ENCODE results near the gene CRB2.

CRB2 gene

GRCh38 chr9:123318961-123319421, 37.0 kb upstream of the CRB2 start:
- Histone ChIP-seq H3K27ac (ENCODE audit: low read depth, low read length) (no peak overlapping the region), H3K9ac (ENCODE audit: low read length in 5 of 5) (no peak overlapping the region), H3K36me3 (ENCODE audit: control insufficient read depth in 5 of 5, insufficient read depth in 5 of 5, low read length in 5 of 5) (no peaks in the 10 kb centered on the region), H3K27me3 (ENCODE audit: control insufficient read depth in 5 of 5, insufficient read depth in 4 of 5, low read length in 5 of 5) (peaks cover 0 to 5% (median 0%) of the 10 kb centered on the region in 5 donors), H3K4me3 (ENCODE audit: low read depth in 1 of 5, low read length in 5 of 5) (no peak overlapping the region), H3K4me1 (ENCODE audit: control insufficient read depth in 5 of 5, insufficient read depth in 5 of 5, low read length in 5 of 5) (no peaks in the 10 kb centered on the region), H3K9me3 (ENCODE audit: control insufficient read depth in 5 of 5, low read length in 5 of 5) (peaks cover 0 to 3% (median 0%) of the 10 kb centered on the region in 5 donors)

GRCh38 chr9:123319541-123320339, 36.3 kb upstream of the CRB2 start:
- Histone ChIP-seq H3K27me3 (ENCODE audit: control insufficient read depth in 5 of 5, insufficient read depth in 4 of 5, low read length in 5 of 5) (peaks cover 0 to 5% (median 0%) of the 10 kb centered on the region in 5 donors), H3K9ac (ENCODE audit: low read length in 5 of 5) (no peak overlapping the region), H3K36me3 (ENCODE audit: control insufficient read depth in 5 of 5, insufficient read depth in 5 of 5, low read length in 5 of 5) (no peaks in the 10 kb centered on the region), H3K9me3 (ENCODE audit: control insufficient read depth in 5 of 5, low read length in 5 of 5) (peaks cover 0 to 3% (median 0%) of the 10 kb centered on the region in 5 donors), H3K27ac (ENCODE audit: low read depth, low read length) (no peak overlapping the region), H3K4me3 (ENCODE audit: low read depth in 1 of 5, low read length in 5 of 5) (no peak overlapping the region), H3K4me1 (ENCODE audit: control insufficient read depth in 5 of 5, insufficient read depth in 5 of 5, low read length in 5 of 5) (no peaks in the 10 kb centered on the region)

- H3K9me3 ChIP-seq (ENCODE audit: control insufficient read depth in 5 of 5, low read length in 5 of 5), result peaks cover 0 to 3% (median 0%) of the 10 kb centered on the region in 5 donors
- H3K4me3 ChIP-seq (ENCODE audit: low read depth in 1 of 5, low read length in 5 of 5), result no peak overlapping the region
- H3K36me3 ChIP-seq (ENCODE audit: control insufficient read depth in 5 of 5, insufficient read depth in 5 of 5, low read length in 5 of 5), result no peaks in the 10 kb centered on the region
- H3K27ac ChIP-seq (ENCODE audit: low read depth, low read length), result no peak overlapping the region
- H3K4me1 ChIP-seq (ENCODE audit: control insufficient read depth in 5 of 5, insufficient read depth in 5 of 5, low read length in 5 of 5), result no peaks in the 10 kb centered on the region
- H3K27me3 ChIP-seq (ENCODE audit: control insufficient read depth in 5 of 5, insufficient read depth in 4 of 5, low read length in 5 of 5), result peaks cover 0 to 5% (median 0%) of the 10 kb centered on the region in 5 donors
- H3K9ac ChIP-seq (ENCODE audit: low read length in 5 of 5), result no peak overlapping the region
These were observed 35.2 kb upstream of the CRB2 start for GRCh38 chr9:123320814-123321213.

GRCh38 chr9:123321616-123322272, 34.3 kb upstream of the CRB2 start:
- no peak overlapping the region for H3K4me3 ChIP-seq (ENCODE audit: low read depth in 1 of 5, low read length in 5 of 5)
- no peak overlapping the region for H3K27ac ChIP-seq (ENCODE audit: low read depth, low read length)
- H3K4me1 ChIP-seq (ENCODE audit: control insufficient read depth in 5 of 5, insufficient read depth in 5 of 5, low read length in 5 of 5), result peaks cover 0 to 2% (median 0%) of the 10 kb centered on the region in 5 donors
- H3K9me3 ChIP-seq (ENCODE audit: control insufficient read depth in 5 of 5, low read length in 5 of 5), result peaks cover 0 to 3% (median 0%) of the 10 kb centered on the region in 5 donors
- H3K36me3 ChIP-seq (ENCODE audit: control insufficient read depth in 5 of 5, insufficient read depth in 5 of 5, low read length in 5 of 5), result no peaks in the 10 kb centered on the region
- H3K27me3 ChIP-seq (ENCODE audit: control insufficient read depth in 5 of 5, insufficient read depth in 4 of 5, low read length in 5 of 5), result peaks cover 0 to 5% (median 0%) of the 10 kb centered on the region in 5 donors
- H3K9ac ChIP-seq (ENCODE audit: low read length in 5 of 5), result no peak overlapping the region

- H3K27ac ChIP-seq (ENCODE audit: low read depth, low read length), result no peak overlapping the region
- H3K27me3 ChIP-seq (ENCODE audit: control insufficient read depth in 5 of 5, insufficient read depth in 4 of 5, low read length in 5 of 5), result peaks cover 0 to 5% (median 0%) of the 10 kb centered on the region in 5 donors
- H3K4me1 ChIP-seq (ENCODE audit: control insufficient read depth in 5 of 5, insufficient read depth in 5 of 5, low read length in 5 of 5), result peaks cover 0 to 2% (median 0%) of the 10 kb centered on the region in 5 donors
- no peaks in the 10 kb centered on the region for H3K36me3 ChIP-seq (ENCODE audit: control insufficient read depth in 5 of 5, insufficient read depth in 5 of 5, low read length in 5 of 5)
- peaks cover 0 to 3% (median 0%) of the 10 kb centered on the region in 5 donors for H3K9me3 ChIP-seq (ENCODE audit: control insufficient read depth in 5 of 5, low read length in 5 of 5)
- H3K9ac ChIP-seq (ENCODE audit: low read length in 5 of 5), result no peak overlapping the region
- no peak overlapping the region for H3K4me3 ChIP-seq (ENCODE audit: low read depth in 1 of 5, low read length in 5 of 5)
These were observed 33.5 kb upstream of the CRB2 start for GRCh38 chr9:123322273-123323195.

- Histone ChIP-seq H3K9me3 (ENCODE audit: control insufficient read depth in 5 of 5, low read length in 5 of 5) (peaks cover 0 to 3% (median 0%) of the 10 kb centered on the region in 5 donors), H3K4me1 (ENCODE audit: control insufficient read depth in 5 of 5, insufficient read depth in 5 of 5, low read length in 5 of 5) (peaks cover 0 to 2% (median 0%) of the 10 kb centered on the region in 5 donors), H3K27ac (ENCODE audit: low read depth, low read length) (no peak overlapping the region), H3K9ac (ENCODE audit: low read length in 5 of 5) (no peak overlapping the region), H3K4me3 (ENCODE audit: low read depth in 1 of 5, low read length in 5 of 5) (no peak overlapping the region), H3K36me3 (ENCODE audit: control insufficient read depth in 5 of 5, insufficient read depth in 5 of 5, low read length in 5 of 5) (no peaks in the 10 kb centered on the region), H3K27me3 (ENCODE audit: control insufficient read depth in 5 of 5, insufficient read depth in 4 of 5, low read length in 5 of 5) (peaks cover 0 to 5% (median 0%) of the 10 kb centered on the region in 5 donors)
These were observed 32.6 kb upstream of the CRB2 start for GRCh38 chr9:123323196-123324013.

- peaks cover 0 to 5% (median 0%) of the 10 kb centered on the region in 5 donors for H3K27me3 ChIP-seq (ENCODE audit: control insufficient read depth in 5 of 5, insufficient read depth in 4 of 5, low read length in 5 of 5)
- H3K4me3 ChIP-seq (ENCODE audit: low read depth in 1 of 5, low read length in 5 of 5), result no peak overlapping the region
- no peak overlapping the region for H3K9ac ChIP-seq (ENCODE audit: low read length in 5 of 5)
- peaks cover 0 to 3% (median 0%) of the 10 kb centered on the region in 5 donors for H3K9me3 ChIP-seq (ENCODE audit: control insufficient read depth in 5 of 5, low read length in 5 of 5)
- peaks cover 0 to 2% (median 0%) of the 10 kb centered on the region in 5 donors for H3K4me1 ChIP-seq (ENCODE audit: control insufficient read depth in 5 of 5, insufficient read depth in 5 of 5, low read length in 5 of 5)
- H3K36me3 ChIP-seq (ENCODE audit: control insufficient read depth in 5 of 5, insufficient read depth in 5 of 5, low read length in 5 of 5), result no peaks in the 10 kb centered on the region
- no peak overlapping the region for H3K27ac ChIP-seq (ENCODE audit: low read depth, low read length)
These were observed 31.2 kb upstream of the CRB2 start for GRCh38 chr9:123324767-123325183.

- H3K27me3 ChIP-seq (ENCODE audit: control insufficient read depth in 5 of 5, insufficient read depth in 4 of 5, low read length in 5 of 5), result peaks cover 0 to 5% (median 0%) of the 10 kb centered on the region in 5 donors
- peaks cover 0 to 3% (median 0%) of the 10 kb centered on the region in 5 donors for H3K9me3 ChIP-seq (ENCODE audit: control insufficient read depth in 5 of 5, low read length in 5 of 5)
- no peaks in the 10 kb centered on the region for H3K36me3 ChIP-seq (ENCODE audit: control insufficient read depth in 5 of 5, insufficient read depth in 5 of 5, low read length in 5 of 5)
- H3K27ac ChIP-seq (ENCODE audit: low read depth, low read length), result no peak overlapping the region
- peak overlapping the region in 3 of 5 donors; percentile 25 to 35 (median 30) for H3K4me3 ChIP-seq (ENCODE audit: low read depth in 1 of 5, low read length in 5 of 5)
- peaks cover 0 to 2% (median 1%) of the 10 kb centered on the region in 5 donors for H3K4me1 ChIP-seq (ENCODE audit: control insufficient read depth in 5 of 5, insufficient read depth in 5 of 5, low read length in 5 of 5)
- no peak overlapping the region for H3K9ac ChIP-seq (ENCODE audit: low read length in 5 of 5)
These were observed 29.8 kb upstream of the CRB2 start for GRCh38 chr9:123326187-123326586.

- Histone ChIP-seq H3K36me3 (ENCODE audit: control insufficient read depth in 5 of 5, insufficient read depth in 5 of 5, low read length in 5 of 5) (no peaks in the 10 kb centered on the region), H3K4me3 (ENCODE audit: low read depth in 1 of 5, low read length in 5 of 5) (peak overlapping the region; percentile 4 to 35 (median 26)), H3K9ac (ENCODE audit: low read length in 5 of 5) (no peak overlapping the region), H3K4me1 (ENCODE audit: control insufficient read depth in 5 of 5, insufficient read depth in 5 of 5, low read length in 5 of 5) (peaks cover 0 to 2% (median 1%) of the 10 kb centered on the region in 5 donors), H3K27me3 (ENCODE audit: control insufficient read depth in 5 of 5, insufficient read depth in 4 of 5, low read length in 5 of 5) (peaks cover 0 to 5% (median 0%) of the 10 kb centered on the region in 5 donors), H3K27ac (ENCODE audit: low read depth, low read length) (no peak overlapping the region), H3K9me3 (ENCODE audit: control insufficient read depth in 5 of 5, low read length in 5 of 5) (peaks cover 0 to 3% (median 0%) of the 10 kb centered on the region in 5 donors)
These were observed 29.3 kb upstream of the CRB2 start for GRCh38 chr9:123326662-123327093.

Data from subcutaneous abdominal adipose tissue (tissue), 5 donors.